Sigmoid colon (tissue), 4 donors: ENCODE measurements around the gene IL1RAPL1.

Experiments
- EP300 ChIP-seq, 4 donors: sonication (generic); formaldehyde crosslinking; IDR thresholded peaks; one replicate each; pipeline ENCODE4 v1.6.1; 2017; ENCODE audit warnings: antibody characterized with exemption in 4 of 4
- POLR2A ChIP-seq, 2 donors: fragments of 450-650 bp; IDR thresholded peaks; one replicate each; pipeline ENCODE4 v1.6.1; 2016; ENCODE audit warnings: antibody characterized with exemption in 2 of 2, mild to moderate bottlenecking in 2 of 2, moderate library complexity in 2 of 2
- POLR2AphosphoS5 ChIP-seq, 4 donors: sonication (generic); formaldehyde crosslinking; IDR thresholded peaks; one replicate each; pipeline ENCODE4 v1.6.1; 2017; ENCODE audit warnings: antibody characterized with exemption in 4 of 4
- TF ChIP-seq, protein P1 (sequence below), 4 experiments: fragments of 450-650 bp in 3 of 4; fragments of 200-600 bp in 1 of 4; IDR thresholded peaks; one replicate each; pipeline ENCODE4 v1.5.1; 2016 to 2019; ENCODE audit warnings: antibody characterized with exemption in 4 of 4, mild to moderate bottlenecking in 3 of 4, moderate library complexity in 2 of 4

DNA sequence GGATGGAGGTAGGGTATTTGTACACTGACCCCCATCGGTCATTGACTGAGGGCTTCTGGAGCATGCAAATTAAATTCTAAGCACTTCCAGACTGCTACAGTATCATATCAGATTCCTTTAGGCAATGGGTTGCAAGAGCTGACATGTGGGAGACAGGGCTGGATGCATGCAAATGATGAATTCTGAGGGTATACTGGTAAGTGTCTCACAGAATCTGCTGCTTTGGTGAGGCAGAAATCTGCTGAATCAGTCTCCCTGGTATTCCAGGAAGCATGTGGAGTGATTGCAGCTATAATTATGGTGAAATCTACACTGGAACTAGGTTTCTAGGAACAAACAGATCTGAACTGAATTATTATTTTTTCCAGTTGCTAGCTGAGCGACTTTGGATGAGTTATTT is 943.3 kb downstream of the IL1RAPL1 start:
- TF ChIP-seq, protein P1, sequence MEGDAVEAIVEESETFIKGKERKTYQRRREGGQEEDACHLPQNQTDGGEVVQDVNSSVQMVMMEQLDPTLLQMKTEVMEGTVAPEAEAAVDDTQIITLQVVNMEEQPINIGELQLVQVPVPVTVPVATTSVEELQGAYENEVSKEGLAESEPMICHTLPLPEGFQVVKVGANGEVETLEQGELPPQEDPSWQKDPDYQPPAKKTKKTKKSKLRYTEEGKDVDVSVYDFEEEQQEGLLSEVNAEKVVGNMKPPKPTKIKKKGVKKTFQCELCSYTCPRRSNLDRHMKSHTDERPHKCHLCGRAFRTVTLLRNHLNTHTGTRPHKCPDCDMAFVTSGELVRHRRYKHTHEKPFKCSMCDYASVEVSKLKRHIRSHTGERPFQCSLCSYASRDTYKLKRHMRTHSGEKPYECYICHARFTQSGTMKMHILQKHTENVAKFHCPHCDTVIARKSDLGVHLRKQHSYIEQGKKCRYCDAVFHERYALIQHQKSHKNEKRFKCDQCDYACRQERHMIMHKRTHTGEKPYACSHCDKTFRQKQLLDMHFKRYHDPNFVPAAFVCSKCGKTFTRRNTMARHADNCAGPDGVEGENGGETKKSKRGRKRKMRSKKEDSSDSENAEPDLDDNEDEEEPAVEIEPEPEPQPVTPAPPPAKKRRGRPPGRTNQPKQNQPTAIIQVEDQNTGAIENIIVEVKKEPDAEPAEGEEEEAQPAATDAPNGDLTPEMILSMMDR (IDR thresholded peaks at IDR 0.05): no peak
- TF ChIP-seq EP300 (IDR thresholded peaks at IDR 0.05) (no peak), POLR2A (IDR thresholded peaks at IDR 0.05) (no peak), POLR2AphosphoS5 (IDR thresholded peaks at IDR 0.05) (no peak)
